ENCODE measurements around the gene TMEM30B.
A peak's percentile ranks its signal among the peaks of the same experiment; 100 is the strongest.

Gene TMEM30B

DNA sequence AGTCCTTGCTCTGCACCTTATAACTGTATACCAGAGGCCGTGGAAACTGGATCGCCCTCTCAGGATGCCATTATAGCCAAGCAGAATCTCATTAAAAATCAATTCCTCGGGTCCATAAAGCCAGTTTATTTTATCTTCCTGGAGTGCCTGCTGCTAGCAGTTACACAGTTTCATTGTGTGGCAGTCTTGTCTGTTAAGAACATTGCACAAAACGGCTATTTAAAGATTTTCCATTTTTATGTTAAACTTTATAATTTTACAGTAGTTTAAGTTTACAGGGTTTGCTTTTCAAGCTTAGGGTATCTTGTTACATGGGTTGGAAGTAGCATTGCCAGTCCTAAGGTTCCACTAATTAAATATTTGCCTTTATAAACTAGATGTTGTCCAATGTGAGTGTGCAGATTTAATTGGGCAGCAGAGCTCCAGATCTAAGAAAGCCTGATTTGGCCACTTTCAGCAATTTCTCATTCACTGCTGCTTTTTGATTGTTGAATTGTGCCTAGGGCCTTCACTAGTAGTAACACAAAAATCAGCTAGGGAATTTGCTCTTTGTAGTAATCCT, 17.0 kb downstream of the TMEM30B start:
- DNase-seq = peak; percentile 45

DNA sequence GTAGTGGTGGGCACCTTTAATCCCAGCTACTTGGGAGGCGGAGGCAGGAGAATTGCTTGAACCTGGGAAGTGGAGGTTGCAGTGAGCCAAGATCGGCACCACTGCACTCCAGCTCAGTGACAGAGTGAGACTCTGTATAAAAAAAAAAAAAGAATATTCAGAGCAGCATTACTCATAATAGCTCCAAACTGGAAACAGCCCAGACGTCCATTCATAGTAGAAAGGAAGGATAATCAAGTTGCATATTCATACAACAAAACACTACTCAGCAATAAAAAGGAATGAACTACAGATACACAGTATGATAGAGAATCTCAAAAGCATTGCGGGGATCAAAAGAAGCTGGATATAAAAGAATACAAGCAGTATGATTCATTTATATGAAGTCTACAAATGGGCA, 19.1 kb downstream of the TMEM30B start:
- no peak for DNase-seq

DNA sequence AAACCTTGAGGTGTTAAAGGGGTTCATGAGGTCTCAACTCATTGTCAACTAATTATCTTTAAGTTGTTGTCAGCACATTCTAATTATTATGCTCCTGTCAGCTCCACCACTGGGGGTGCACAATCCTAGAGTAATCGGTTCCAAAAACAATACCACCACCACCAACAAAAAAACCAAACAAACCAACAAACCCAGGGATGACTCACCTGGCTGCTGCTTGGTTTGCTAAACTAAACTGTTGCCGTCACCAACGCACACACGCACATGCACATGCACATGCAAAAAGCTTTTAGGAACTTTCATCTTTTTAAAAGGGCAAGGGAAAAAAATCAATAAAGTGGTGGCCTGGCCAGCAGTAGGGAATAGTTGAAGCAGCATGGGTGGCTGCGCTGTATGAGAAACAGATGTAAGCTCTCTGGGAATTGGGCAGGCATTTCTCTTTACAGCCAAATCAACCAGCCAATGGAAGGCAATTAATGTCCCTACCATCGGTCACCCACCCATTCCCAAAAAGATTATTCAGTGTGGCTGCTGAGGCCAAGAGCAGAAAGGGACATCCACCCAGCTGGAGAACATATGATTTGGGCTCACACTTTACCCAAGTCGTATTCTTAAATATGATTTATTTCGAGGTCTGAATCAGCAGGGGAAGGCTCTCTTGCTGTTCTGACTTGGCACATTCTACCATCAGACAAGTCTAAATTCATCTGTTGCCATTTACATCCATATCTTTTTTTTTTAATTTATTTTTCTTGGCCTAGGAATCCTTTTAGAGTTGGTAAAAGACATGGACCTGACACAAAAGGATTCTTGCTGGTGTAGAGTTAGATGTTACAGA, 20.0 kb downstream of the TMEM30B start:
- peak; percentile 66 for DNase-seq

DNA sequence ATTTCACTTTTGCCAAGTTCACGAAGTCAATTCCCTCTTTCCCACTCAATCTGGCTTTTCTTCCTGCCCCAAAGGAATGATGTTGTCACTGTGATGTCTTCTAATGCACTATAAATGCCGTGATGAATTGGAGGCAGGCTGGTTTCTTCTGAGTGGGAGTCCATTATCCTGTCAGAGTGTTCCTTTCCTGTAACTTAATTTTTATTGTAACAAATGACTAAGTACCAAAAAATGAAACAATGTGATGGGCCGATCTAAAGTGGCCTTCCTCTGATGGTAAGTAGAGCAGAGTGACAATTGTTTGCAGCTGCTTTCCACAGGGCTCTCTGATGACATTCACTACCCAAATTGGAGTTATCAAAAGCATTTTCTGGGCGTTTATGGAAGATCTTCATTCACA, 22.2 kb downstream of the TMEM30B start:
- no peak for DNase-seq

DNA sequence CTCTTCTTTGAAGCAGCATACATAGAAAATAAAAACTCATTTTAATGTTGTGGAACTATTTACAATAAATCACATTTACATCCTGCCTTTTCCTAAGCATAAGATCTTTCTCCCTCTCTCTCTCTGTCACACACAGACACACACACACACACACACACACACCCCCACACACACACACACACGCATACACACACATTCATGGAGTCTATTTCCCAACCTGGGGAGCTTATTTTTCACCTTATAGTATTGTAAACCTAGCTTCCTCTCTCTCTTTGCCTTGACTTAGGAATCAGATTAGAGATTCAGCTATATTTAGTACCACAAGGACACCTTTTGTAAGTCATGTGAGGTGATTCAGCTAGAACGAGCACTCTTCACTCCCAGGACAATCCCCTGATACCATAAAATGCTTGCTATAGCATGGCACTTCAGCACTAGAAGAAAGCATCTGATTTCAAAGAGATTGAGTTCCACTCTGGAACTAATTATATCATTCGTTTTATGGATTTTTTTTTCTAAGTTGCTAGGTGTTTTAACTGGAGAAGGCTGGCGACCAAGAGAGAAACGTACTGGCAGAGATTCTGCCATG, 23.6 kb downstream of the TMEM30B start:
- peak; percentile 90 for DNase-seq

DNA sequence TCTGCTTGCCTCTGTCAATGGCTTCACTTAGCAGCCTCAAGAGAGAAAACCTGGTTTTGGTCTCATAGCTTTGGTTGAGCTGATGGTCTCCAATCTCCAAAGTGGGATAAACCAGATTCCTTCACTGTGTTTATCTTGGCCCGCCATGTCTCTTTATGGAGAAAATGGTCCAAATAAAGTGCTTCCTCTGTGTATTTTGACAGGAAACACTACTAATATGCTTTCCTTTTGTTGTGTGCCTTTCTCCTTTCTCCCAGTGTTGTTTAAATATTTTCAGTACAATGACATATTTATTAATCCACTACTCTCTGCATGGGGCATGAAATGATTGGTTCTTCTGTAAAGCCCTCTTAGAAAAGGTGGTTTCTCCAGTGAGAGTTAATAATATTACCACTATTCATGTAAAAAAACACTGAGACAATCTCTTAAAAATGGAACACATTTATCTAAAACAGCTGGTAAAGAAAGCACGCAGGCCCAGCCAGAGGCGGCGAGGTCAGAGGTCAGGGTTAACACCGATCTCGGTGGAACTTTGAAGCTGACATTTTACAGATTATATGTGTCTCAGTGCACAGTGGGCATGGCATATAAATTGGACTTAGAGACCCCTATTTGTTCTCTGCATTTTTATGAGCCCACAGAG, 24.2 kb downstream of the TMEM30B start:
- no peak for DNase-seq

DNA sequence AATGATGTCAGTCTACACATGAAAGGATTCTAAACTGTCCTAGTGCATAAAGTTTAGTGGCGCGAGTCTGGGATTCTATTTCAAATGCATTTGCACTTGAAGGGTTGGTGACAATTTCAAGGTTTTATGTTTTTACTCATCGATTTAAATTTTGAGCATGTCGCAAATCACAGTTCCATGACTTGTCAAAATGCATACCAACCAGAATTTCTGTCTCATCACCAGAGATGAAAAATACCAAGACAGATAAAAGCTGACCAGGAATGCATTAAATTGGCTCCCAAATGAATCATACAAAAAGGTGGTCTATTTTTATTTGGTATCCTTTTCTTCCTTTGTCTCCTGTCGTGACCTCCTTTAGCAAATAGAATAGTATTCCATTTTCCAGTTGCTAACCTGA, 25.2 kb downstream of the TMEM30B start:
- DNase-seq = no peak

DNA sequence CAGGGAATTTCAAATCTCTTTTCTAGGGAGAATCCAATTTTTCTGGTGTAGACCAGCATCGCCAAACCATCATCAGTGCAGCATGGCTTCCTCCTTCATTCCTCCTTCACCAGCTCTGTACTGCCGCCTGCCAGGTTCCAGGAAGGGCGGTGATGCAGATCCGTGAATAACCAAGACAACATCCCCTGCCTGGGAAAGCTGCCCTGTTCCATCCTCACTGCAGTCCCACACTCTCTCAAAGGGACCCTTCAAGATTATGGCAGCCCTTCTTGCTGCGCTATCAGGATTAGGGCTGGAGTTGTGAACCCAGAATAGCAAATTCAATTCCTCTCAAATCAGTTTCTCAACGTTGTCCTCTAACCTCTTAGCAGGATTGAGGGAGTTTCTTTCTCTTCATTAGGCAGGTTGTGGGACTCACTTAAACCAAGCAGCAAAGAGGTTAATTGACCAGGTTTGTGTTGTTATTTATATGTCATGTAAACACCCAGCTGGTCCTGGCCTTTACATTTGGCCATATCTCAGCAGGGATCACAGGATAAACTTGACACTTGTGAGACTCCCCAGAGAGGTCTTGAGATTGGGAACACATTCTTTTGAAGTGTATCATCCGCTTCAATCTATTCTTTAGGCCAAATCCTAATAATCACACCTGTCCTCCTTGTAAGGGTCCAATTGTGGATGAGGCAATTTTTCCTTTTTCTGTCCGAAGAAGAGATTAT, 26.2 kb downstream of the TMEM30B start:
- no peak for DNase-seq

DNA sequence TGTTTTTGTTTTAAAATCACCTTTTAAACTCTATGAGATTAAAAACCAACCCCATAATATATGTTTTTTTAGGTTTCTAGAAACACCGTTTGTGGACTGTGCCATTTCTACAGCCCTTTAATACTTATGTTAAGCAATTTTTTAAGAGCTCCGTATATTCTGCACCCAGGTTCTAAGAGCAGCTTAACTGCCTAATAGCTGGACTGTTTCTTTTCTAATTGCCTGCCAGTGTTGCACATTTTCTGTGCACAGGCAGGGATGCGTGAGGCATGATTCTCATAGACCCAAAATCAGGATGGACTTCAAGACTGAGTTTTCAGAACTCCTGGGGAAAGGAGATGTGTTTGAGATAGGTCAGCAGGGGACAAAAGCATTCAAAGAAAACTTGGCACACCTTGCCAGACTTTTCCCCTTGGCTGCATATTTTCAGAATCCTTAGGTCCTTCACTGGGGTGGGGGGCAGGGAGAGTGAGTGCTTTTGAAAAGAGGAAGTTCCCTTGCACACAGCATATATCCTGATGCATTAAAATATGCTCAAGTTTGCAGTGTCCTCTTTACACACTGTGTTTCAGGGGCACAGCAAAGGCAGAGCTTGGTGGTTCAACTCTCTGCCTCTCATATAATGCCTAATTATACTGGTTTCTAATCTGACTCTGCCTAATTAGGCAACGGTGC, 27.9 kb downstream of the TMEM30B start:
- DNase-seq = no peak

DNA sequence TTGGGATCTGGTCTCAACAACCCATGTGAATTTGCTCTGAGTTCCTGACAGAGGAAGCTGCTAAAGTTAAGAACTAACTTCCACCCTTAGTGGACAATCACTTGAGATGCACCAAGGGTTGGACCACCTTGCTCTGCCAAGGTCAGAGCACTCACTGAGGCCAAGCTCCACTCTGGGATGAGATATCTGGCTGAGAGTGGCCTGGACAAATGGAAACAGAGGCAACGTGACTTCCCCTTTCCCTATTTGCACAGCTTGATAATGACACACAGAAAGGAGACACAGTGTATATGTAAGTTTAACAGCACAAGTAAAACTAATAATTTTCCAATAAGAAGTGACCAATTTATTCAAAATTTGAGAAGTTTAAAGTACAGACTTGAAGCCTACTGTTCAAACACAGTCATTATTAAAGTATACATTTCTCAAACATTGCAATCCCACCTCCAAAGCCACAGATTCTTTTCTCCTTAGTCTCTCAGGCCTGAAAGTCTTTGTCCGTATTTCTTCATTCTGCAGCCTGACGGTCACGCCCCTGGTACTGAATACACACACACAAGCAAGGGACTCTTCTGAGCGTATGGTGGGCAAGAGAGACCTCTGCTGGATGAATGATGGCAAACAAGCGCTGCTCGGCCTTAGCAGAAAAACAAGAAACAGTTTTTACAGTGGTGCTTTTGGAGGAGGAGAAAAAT, 28.6 kb downstream of the TMEM30B start:
- peak; percentile 97 for DNase-seq

DNA sequence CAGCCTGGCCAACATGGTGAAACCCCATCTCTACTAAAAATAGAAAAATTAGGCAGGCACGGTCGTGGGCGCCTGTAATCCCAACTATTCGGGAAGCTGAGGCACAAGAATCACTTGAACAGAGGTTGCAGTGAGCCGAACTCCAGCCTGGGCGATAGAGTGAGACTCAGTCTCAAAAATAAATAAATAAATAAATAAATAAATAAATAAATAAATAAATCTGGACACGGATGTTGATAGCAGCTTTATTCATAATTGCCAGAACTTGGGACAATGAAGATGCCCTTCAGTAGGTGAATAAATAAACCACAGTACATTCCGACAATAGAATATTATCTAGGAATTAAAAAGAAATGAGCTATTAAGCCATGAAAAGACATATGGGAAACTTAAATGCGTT, 31.1 kb downstream of the TMEM30B start:
- DNase-seq = no peak

DNA sequence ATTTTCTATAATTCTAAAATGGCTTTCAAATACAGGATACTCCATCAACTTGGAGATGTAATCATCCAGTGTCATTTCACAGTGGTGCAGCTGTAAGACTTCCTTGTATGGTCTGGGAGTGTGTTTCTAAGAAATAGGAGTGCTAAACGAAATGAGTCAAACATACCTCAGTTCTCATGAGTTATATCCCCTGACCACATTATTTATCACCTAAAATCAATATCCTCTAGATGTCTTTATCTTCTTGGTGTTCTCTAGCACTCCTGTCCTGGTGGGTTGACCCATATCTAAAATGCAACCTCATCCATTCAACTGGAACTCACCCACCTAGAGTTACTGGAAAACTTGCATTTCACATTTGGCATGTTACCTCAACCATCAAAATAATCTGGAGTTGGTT, 33.2 kb downstream of the TMEM30B start:
- no peak for DNase-seq

DNA sequence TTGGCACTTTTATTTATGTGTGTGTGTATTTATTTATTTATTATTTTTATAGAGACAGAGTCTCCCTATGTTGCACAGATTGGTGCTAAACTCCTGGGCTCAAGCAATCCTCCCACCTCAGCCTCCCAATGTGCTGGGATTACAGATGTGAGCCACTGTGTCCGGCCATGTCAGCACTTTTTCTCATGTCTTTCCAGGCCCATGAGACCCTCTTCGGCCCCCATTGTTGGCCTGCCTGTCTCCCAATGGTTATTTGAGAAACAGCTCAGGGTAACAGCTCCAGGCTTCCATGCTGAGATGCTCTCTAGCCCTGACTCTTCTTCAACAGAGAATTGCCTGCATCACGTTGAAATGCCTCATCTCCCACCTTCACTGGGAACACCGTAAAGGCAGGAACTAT, 34.4 kb downstream of the TMEM30B start:
- no peak for DNase-seq

DNA sequence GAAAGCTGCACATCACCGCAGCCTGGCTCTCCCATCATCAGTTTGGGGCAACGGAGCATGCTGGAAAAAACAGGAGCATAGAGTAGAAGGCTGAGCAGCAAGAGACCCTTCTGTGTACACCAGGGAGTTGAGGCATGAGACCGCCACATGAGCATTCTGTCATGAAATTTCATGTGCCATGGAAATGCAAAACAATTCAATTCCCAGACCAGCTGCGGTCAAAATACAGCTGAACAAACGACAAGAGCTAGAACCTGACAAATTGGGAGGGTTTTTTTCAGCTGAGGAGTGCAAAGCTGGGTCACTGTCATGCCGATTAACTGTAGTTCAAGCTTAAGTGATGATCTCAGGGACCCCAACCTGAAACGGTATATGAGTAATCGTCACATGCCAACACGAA, 37.1 kb downstream of the TMEM30B start:
- DNase-seq = no peak

DNA sequence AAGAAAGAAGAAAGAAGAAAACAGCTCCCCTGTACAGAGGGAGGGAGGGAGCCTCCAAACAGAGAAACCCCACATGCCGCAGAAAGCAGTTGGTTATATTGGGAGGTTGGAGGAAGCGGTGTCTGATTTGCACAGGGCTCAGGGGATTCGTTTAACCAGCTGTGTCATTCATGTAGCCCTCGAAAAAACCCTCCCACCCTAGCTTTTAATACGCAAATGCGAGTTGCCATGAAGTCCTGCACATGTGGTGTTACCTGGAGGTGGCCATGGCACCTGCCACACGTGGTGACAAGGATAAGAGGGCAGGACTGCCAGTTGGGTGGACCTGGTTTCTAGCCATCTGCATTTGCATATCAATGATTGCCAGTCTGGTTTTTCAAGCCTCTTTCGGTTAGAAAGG, 40.9 kb downstream of the TMEM30B start:
- DNase-seq = peak; percentile 51

DNA sequence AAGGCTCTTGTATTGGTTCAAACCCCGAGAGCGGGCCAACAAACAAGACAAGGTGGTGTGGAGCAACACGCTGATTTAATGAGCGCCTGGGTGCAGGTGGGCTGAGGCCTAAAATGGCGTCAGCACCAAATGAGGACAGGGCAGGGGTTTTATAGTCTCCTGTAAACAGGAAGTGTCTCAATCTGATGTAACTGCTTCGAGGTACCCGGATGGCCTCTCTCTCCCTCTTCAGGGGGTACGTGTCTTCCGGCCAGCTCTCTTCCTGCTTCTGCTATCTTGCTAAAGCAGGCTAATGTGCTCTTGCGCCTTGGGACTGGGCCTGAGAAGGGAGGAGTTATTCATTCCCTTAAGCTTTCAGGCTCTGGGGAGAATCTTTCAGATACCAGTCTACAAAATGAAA, 41.9 kb downstream of the TMEM30B start:
- peak; percentile 97 for DNase-seq

DNA sequence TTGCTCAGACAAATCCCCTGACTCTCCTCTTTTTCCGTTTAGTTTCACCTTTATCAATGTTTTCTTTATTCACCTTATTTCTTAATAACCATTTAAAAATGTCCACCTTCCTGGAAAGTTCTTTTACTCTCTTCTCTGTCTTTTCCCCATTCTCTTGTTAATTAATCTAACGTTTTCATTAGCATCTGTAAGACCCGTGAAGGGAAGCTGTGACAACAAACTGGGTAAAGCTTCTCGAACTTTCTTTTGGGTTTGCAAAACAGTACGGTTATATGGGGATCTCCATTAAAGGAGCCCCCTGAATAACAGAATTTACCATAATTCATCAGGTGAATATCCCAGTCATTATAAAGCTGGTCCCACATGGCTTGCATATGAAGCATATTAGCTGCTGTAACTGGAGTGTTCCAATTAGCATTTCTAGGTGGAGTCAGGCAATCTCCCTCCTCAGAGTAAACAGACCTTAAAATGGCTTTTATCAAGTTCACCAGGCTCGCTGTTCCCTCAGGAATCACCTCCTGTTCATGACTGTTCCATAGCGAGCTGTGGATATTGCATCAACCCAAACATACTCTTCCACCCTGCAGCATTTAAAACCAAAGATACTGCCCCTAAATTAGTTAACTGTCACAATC, 42.4 kb downstream of the TMEM30B start:
- peak; percentile 97 for DNase-seq

DNA sequence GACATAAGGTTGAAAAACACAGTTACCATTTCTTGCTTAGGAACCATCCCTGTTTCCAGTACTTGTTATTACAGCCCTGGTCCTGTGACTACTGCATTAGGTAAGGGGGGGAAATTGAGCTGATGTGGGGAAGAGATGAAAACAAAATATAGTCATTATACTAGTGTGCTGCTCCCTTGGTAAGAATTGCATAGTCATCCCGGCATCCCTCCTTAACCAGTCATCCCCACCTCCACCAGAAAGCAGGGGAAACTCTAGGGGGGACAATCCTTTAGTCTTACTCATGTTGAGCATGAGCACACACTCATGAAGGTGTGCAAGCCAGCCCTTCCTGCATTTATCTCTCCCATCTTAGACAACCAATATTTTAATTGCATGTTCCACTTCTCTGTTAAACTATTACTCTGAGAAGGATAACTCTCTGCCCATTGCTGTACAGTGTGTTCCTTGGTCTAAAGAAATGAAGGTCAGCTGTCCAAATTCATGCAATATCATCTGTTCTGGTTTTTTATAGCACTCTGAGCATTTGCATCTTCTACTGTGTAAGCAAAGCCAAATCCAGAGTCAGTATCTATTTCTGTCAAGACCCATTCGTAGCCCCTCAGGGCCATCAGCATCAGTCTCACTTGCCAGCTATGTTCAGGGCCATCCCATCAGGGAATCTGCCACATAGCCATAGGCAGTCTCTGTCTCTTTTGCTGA, 46.8 kb downstream of the TMEM30B start:
- DNase-seq = no peak

DNA sequence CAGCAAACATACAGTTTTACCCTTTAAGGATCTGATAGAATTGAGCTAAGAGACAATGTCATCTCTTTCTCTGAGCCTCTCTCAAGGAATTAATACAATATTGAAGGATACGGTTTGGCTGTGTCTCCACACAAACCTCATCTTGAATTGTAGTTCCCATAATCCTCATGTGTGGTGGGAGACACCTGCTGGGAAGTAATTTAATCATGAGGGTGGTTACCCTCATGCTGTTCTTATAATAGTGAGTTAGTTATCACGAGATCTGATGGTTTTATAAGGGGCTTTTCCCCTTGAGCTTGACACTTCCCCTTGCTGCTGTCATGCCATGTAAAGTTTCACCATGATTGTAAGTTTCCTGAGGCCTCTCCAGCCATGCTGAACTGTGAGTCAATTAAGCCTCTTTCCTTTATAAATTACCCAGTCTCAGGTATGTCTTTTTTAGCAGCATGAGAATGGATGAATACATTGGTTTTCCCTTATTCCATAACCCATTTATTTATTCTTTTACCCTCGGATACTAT, 47.6 kb downstream of the TMEM30B start:
- no peak for DNase-seq

DNA sequence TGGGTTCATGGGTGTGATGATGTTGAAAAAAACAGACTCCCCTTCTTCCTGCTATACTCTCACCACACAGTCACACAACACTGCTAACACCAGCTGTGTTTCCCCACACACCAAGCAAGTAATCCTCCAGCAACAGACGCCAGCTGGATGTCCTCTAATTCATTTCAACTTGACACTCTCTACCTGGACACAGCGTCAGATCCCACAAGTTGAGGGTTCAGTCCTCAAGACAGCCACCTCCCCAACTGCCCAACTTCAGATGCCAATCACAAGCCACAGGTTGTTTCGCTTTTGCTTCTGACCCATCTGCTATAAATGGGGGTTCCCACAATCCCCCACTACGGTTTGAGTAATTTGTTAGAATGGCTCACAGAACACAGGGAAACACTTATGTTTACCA, 49.3 kb downstream of the TMEM30B start:
- DNase-seq = no peak

DNA sequence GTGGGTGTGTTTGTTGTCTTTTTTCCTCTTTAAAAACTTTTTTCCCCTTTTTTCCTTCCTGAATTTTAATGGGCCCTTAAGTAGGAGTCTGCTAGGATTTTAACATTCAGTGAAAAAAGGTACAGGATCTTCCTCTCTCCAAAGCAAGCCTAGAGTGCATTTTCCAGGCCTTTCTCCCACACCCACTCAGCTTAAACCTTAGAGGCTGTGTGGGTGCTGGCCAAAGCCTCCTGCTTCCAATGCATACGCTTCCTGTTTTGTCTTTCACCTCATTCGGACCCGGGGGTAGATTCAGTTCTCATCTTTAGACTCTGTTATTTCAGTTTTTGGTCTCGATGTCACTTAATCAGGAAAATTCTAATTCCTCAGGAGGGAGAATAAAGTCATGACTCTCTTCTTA, 51.2 kb downstream of the TMEM30B start:
- DNase-seq = no peak

Measured in NCI-H2029 (cell line).